Measurements from ENCODE around the gene SHLD2. TPM values are rescaled to one million over a fixed set of nuclear protein-coding genes. Genes with fewer than 3 reads are reported as not detected.

The SHLD2 gene
- total RNA-seq, 1 experiment from 2014 or later = 28.9 TPM

- TF ChIP-seq EZH2phosphoT487 (IDR thresholded peaks at IDR 0.05; ENCODE audit: borderline replicate concordance) (no peak), TCF7L2 (IDR thresholded peaks at IDR 0.05; ENCODE audit: borderline replicate concordance, extremely low read depth, insufficient read depth, insufficient read length) (peak; percentile 17), YY1 (IDR thresholded peaks at IDR 0.05; ENCODE audit: extremely low read depth, insufficient replicate concordance, low read depth, low read length) (peak; percentile 45)
Measured at GRCh38 chr10:87095236-87095945, 385 bp downstream of the SHLD2 start (continued).

GRCh38 chr10:87101996-87102395, 7.0 kb downstream of the SHLD2 start:
- no peak overlapping the region for H2AFZ ChIP-seq (ENCODE audit: low read depth, low read length, poor library complexity, severe bottlenecking)
- H3K4me3 ChIP-seq (replicated peaks in 1 of 2; ENCODE audit: low read depth in 1 of 2, low read length in 2 of 2) = no peak overlapping the region
- H3K4me2 ChIP-seq (ENCODE audit: low read length) = no peak overlapping the region
- peaks cover 69% of the 10 kb centered on the region for H3K79me2 ChIP-seq (ENCODE audit: insufficient read depth, low read length)
- no TSS peak for BruUV-seq (replicated peaks)
- no peaks in the 10 kb centered on the region for H3K9me2 ChIP-seq (ENCODE audit: insufficient read depth)
- DNase-seq (ENCODE audit: low read depth, low spot score) = no peak
- no peak for ATAC-seq
- CTCF ChIA-PET = no interaction called here
- peaks cover 2 to 4% of the 10 kb centered on the region in 2 experiments; a peak in 3 of 4 replicates for H3K4me1 ChIP-seq (ENCODE audit: control insufficient read depth in 1 of 2, insufficient read depth in 2 of 2, low read length in 2 of 2)
- H3K27me3 ChIP-seq (ENCODE audit: insufficient read depth, low read length) = no peaks in the 10 kb centered on the region
- no peaks in the 10 kb centered on the region for H3K9me3 ChIP-seq (ENCODE audit: control insufficient read depth in 1 of 2, insufficient read depth in 1 of 2, low read depth in 1 of 2, low read length in 2 of 2)
- RAD21 ChIA-PET (ENCODE audit: low non-redundant PET in 1 of 2, low total read pairs in 2 of 2, uncharacterized antibody in 2 of 2, unreplicated experiment in 2 of 2) = no interaction called here
- no peak overlapping the region for H3K27ac ChIP-seq (ENCODE audit: low read depth, low read length)
- H4K20me1 ChIP-seq (ENCODE audit: insufficient read depth) = no peaks in the 10 kb centered on the region
- no peak overlapping the region for H3K9ac ChIP-seq (ENCODE audit: low read length)
- intact Hi-C loops (cut with micrococcal nuclease) = no loop called here
- H3K36me3 ChIP-seq (ENCODE audit: control insufficient read depth in 1 of 2, insufficient read depth in 2 of 2, low read length in 2 of 2) = peaks cover 3 to 17% of the 10 kb centered on the region in 2 experiments; a peak in 3 of 4 replicates
- POLR2A ChIA-PET = no interaction called here
- TF ChIP-seq ZBTB33 (IDR thresholded peaks at IDR 0.05; ENCODE audit: extremely low read depth, insufficient replicate concordance, low read length) = no peak
- no peak for TF ChIP-seq CBX3 (IDR thresholded peaks at IDR 0.05; ENCODE audit: low read depth)
- no peak for TF ChIP-seq EZH2 (IDR thresholded peaks at IDR 0.05)
- no peak for TF ChIP-seq SP1 (IDR thresholded peaks at IDR 0.05; ENCODE audit: low read depth)
- TF ChIP-seq REST (IDR thresholded peaks at IDR 0.05; ENCODE audit: low read depth) = no peak
- no peak for TF ChIP-seq SIN3A (IDR thresholded peaks at IDR 0.05; ENCODE audit: low read depth)
- TF ChIP-seq EZH2phosphoT487 (IDR thresholded peaks at IDR 0.05; ENCODE audit: borderline replicate concordance) = no peak
- no peak for TF ChIP-seq ZFX (IDR thresholded peaks at IDR 0.05)
- no peak for TF ChIP-seq CEBPB (IDR thresholded peaks at IDR 0.05; ENCODE audit: low read depth)
- TF ChIP-seq YY1 (IDR thresholded peaks at IDR 0.05; ENCODE audit: extremely low read depth, insufficient replicate concordance, low read depth, low read length) = no peak
- TF ChIP-seq RAD21 (IDR thresholded peaks at IDR 0.05; ENCODE audit: low read depth) = no peak
- no peak for TF ChIP-seq FOSL1 (IDR thresholded peaks at IDR 0.05; ENCODE audit: low read depth)
- TF ChIP-seq MAX (IDR thresholded peaks at IDR 0.05) = no peak
- TF ChIP-seq CTCF (IDR thresholded peaks at IDR 0.05 in 2 of 3, conservative IDR thresholded peaks at IDR 0.05 in 1 of 3; ENCODE audit: borderline replicate concordance in 1 of 3, insufficient read depth in 1 of 3, low read depth in 2 of 3, low read length in 2 of 3) = no peak
- no peak for TF ChIP-seq ZNF274 (IDR thresholded peaks at IDR 0.05; ENCODE audit: low read depth, low read length)
- no peak for TF ChIP-seq JUND (IDR thresholded peaks at IDR 0.05)
- no peak for TF ChIP-seq TCF7L2 (IDR thresholded peaks at IDR 0.05; ENCODE audit: borderline replicate concordance, extremely low read depth, insufficient read depth, insufficient read length)

All from HCT116 (cell line).